Measurements from ENCODE around the gene BOD1. TPM values are rescaled to one million over a fixed set of nuclear protein-coding genes. Genes with fewer than 3 reads are reported as not detected.

Gene BOD1
- total and polyA plus RNA-seq, 2 donors (not counting 3 experiments of a cell fraction or from before 2014, with no cell fraction given): 57.6 to 62.4 TPM

- POLR2A ChIA-PET: no interaction called here
- Histone ChIP-seq H3K9me3 (replicated peaks; ENCODE audit: control insufficient read depth, insufficient read depth, low read length) (no peaks in the 10 kb centered on the region), H4K20me1 (replicated peaks; ENCODE audit: control insufficient read depth, extremely low read depth, insufficient read depth, low read length) (no peaks in the 10 kb centered on the region), H3K27me3 (ENCODE audit: control insufficient read depth in 2 of 2, insufficient read depth in 2 of 2, low read length in 2 of 2) (peaks cover 0 to 3% of the 10 kb centered on the region in 2 experiments), H3K4me1 (ENCODE audit: control insufficient read depth, extremely low read depth, insufficient read depth, low read length) (no peaks in the 10 kb centered on the region), H3K79me2 (ENCODE audit: control insufficient read depth, insufficient read depth, low read length) (no peaks in the 10 kb centered on the region), H3K27ac (ENCODE audit: insufficient read depth, low read depth, low read length) (no peak overlapping the region), H3K9ac (replicated peaks; ENCODE audit: extremely low read depth, insufficient read depth, low read length) (no peak overlapping the region), H2AFZ (ENCODE audit: low read depth, low read length) (no peak overlapping the region), H3K36me3 (ENCODE audit: control insufficient read depth in 2 of 2, extremely low read depth in 1 of 2, insufficient read depth in 2 of 2, low read length in 2 of 2) (no peaks in the 10 kb centered on the region), H3K4me3 (replicated peaks in 1 of 3; ENCODE audit: insufficient read depth in 1 of 3, low read depth in 1 of 3, low read length in 3 of 3) (no peak overlapping the region), H3K4me2 (ENCODE audit: insufficient read depth, low read length) (no peak overlapping the region), H3K9me1 (replicated peaks; ENCODE audit: control insufficient read depth, extremely low read depth, insufficient read depth, low read length) (no peaks in the 10 kb centered on the region)
- intact Hi-C loops (cut with micrococcal nuclease) (no loop called here), dilution Hi-C loops (cut with MboI; ENCODE audit: extremely low pct_ligation_motif_present, low sequenced_read_pairs) (no loop called here)
- no TSS peak for BruUV-seq (replicated peaks)
- TF ChIP-seq, protein P1, sequence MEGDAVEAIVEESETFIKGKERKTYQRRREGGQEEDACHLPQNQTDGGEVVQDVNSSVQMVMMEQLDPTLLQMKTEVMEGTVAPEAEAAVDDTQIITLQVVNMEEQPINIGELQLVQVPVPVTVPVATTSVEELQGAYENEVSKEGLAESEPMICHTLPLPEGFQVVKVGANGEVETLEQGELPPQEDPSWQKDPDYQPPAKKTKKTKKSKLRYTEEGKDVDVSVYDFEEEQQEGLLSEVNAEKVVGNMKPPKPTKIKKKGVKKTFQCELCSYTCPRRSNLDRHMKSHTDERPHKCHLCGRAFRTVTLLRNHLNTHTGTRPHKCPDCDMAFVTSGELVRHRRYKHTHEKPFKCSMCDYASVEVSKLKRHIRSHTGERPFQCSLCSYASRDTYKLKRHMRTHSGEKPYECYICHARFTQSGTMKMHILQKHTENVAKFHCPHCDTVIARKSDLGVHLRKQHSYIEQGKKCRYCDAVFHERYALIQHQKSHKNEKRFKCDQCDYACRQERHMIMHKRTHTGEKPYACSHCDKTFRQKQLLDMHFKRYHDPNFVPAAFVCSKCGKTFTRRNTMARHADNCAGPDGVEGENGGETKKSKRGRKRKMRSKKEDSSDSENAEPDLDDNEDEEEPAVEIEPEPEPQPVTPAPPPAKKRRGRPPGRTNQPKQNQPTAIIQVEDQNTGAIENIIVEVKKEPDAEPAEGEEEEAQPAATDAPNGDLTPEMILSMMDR (IDR thresholded peaks at IDR 0.05; ENCODE audit: extremely low read depth in 1 of 2, insufficient read depth in 1 of 2, low read depth in 1 of 2, low read length in 2 of 2): no peak
- TF ChIP-seq POLR2AphosphoS5 (IDR thresholded peaks at IDR 0.05; ENCODE audit: insufficient read depth, low read depth, low read length): no peak
- no peak for TF ChIP-seq GATA2 (IDR thresholded peaks at IDR 0.05; ENCODE audit: insufficient read depth, insufficient read length, low read depth, low read length)
- no peak for TF ChIP-seq POLR2A (IDR thresholded peaks at IDR 0.05; ENCODE audit: low read depth, low read length)
- TF ChIP-seq MYC (IDR thresholded peaks at IDR 0.05; ENCODE audit: low read depth, low read length): no peak
- TF ChIP-seq MAX (IDR thresholded peaks at IDR 0.05; ENCODE audit: insufficient read depth, insufficient read length): no peak
- no peak for TF ChIP-seq FOS (IDR thresholded peaks at IDR 0.05; ENCODE audit: borderline replicate concordance, insufficient read depth, low read length)
- no peak for TF ChIP-seq JUN (IDR thresholded peaks at IDR 0.05; ENCODE audit: borderline replicate concordance, insufficient read depth, insufficient read length, low read depth)
- no peak for TF ChIP-seq EZH2 (IDR thresholded peaks at IDR 0.05; ENCODE audit: borderline replicate concordance, low read depth, low read length, severe bottlenecking)
- FAIRE-seq (no peak), DNase-seq (ENCODE audit: low read depth, low spot score) (no peak)
- CTCF ChIA-PET: interaction anchor here (1.1 to 1.7 kb wide), 3 partner anchors 292 to 340 kb away, joined by 3 to 7 read pairs (median 5); no protein-coding TSS in a partner anchor
Measured at GRCh38 chr5:173633304-173633703, 16.9 kb upstream of the BOD1 start.

Measured in endothelial cell of umbilical vein (primary cell).